ENCODE results near the gene FKBP10.
"Not testable (repeated sequence)": the region's sequence is repeated elsewhere in the genome, so short reads cannot be mapped to it uniquely, and the experiment has no call there.

FKBP10 gene

DNA sequence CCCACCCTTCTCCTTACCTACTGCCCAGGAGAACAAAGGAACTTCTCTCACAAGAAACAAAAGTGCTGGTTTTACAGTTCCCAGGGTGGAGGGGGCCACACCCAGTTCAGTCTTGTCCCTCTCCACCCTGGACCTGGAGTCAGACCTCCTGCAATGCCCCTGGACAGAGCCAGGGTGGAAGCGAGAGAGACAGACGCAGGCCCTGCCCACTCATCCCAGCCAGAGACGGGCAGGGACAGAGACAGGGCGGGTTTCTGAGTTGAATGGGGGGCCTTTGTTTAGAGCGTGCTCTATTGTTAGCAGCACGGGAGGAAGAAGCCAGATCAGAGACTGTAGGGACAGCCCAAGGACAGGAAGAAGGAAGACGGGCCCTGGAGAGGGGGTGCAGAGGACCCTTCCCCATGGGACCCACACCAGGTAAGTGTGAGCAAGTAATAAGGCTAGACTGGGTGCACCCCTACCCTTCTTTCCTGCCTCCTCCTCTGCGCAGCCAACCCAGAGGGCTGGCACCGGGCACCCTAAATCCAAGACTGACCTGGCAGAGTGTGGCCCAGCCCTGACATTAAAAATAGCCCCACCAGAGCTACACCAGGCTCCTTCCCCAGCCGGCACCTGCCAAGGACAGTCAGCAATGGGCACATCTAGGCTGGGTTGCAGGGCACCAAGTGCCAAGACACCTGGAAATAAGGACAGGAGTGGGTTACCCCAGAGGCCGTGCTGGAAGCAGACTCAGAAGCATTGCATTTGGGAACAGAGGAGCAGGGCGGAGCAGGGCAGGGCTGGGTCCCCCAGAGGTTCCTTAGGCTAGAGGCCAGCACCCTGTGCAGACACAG lies 37.2 kb upstream of the FKBP10 start:
- TF ChIP-seq, protein P1, sequence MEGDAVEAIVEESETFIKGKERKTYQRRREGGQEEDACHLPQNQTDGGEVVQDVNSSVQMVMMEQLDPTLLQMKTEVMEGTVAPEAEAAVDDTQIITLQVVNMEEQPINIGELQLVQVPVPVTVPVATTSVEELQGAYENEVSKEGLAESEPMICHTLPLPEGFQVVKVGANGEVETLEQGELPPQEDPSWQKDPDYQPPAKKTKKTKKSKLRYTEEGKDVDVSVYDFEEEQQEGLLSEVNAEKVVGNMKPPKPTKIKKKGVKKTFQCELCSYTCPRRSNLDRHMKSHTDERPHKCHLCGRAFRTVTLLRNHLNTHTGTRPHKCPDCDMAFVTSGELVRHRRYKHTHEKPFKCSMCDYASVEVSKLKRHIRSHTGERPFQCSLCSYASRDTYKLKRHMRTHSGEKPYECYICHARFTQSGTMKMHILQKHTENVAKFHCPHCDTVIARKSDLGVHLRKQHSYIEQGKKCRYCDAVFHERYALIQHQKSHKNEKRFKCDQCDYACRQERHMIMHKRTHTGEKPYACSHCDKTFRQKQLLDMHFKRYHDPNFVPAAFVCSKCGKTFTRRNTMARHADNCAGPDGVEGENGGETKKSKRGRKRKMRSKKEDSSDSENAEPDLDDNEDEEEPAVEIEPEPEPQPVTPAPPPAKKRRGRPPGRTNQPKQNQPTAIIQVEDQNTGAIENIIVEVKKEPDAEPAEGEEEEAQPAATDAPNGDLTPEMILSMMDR (IDR thresholded peaks at IDR 0.05; ENCODE audit: low read depth, low read length): no peak
- no peak for DNase-seq (ENCODE audit: extremely low read depth, low read depth)

DNA sequence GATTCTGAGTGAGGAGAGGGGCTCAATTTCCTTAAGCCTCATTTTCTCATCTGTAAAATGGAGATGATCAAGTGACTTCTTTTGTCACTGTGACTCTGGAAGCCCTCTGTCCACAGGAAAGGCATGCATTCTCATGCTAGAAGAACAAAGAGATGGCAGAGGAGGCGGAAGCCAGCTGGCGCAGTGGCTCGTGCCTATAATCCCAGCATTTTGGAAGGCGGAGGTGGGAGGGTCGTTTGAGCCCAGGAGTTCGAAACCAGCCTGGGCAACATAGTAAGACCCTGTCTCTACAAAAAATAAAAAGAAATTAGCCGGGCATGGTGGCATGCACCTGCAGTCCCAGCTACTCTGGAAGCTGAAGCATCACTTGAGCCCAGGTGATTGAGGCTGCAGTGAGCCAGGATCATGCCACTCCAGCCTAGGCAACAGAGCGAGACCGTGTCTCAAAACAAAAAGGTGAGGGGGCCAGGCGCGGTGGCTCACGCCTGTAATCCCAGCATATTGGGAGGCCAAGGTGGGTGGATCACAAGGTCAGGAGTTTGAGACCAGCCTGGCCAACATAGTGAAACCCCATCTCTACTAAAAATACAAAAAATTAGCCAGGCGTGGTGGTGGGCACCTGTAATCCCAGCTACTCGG lies 36.4 kb upstream of the FKBP10 start:
- DNase-seq (ENCODE audit: extremely low read depth, low read depth): not testable (repeated sequence)

DNA sequence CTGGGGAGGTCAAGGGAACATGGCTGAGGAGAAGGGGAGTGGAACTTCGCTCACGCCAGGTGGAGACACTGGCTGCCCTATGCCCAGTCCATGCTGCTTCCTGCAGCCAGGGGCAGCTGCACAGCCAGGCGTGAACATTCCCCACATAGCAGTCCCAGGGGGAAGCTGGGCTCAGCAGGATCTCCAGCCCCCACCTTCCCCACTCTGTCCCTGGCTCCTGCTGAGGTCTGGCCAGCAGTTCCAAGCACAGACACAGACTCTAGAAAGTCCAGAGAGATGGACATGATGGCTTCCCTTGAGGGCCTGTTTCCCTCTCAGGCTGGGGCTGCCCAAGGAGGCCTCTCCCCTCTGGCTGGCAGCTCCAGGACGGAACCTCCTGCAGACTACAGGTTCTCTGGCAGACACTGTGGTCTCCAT lies 35.6 kb upstream of the FKBP10 start:
- no peak for DNase-seq (ENCODE audit: extremely low read depth, low read depth)
- TF ChIP-seq, protein P1 (IDR thresholded peaks at IDR 0.05; ENCODE audit: low read depth, low read length): no peak

DNA sequence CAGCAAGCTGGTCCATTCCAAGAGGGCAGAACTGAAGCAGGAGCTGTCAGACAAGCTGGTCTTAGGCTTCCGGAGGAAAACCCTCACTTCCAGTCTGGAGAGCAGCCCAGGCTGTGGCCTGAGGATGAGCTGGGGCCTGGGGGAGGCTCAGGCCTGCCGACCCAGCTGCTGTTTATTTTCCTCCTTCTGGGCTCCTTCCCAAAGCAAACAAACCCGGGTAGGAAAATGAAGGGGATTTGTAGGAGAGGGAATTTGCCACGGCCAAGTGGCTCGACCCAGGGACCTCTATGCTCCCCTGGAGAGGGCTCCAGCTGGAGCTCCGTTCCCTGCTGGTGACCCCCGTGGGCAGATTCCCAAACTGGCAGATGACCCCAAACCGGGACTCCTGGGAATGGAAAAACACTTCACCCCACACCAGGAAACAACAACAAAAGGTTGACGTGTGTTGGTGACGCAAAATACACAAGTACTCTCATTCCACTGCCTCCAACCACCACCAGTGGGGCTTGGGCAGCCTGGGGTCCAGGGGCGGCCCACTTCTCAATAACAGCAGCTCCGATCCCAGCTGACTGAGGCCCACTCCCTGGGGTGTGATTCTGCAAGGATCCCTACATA lies 35.1 kb upstream of the FKBP10 start:
- DNase-seq (ENCODE audit: extremely low read depth, low read depth): peak; percentile 69
- TF ChIP-seq, protein P1 (IDR thresholded peaks at IDR 0.05; ENCODE audit: low read depth, low read length): no peak

DNA sequence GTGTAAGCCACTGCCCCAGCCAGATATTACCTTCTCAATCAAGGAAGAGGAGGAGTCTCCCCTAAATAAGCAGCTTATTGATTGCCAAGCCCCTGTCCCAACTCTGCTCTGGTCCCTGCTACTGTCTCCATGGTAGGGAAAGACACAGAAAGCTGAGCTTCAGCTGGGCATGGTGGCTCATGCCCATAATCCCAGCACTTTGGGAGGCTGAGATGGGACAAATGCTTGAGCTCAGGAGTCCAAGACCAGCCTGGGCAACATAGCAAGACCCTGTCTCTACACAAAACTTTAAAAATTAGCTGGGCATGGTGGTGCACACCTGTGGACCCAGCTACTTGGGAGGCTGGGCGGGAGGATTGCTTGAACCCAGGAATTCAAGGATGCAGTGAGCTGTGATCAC lies 32.9 kb upstream of the FKBP10 start:
- TF ChIP-seq, protein P1 (IDR thresholded peaks at IDR 0.05; ENCODE audit: low read depth, low read length): no peak
- DNase-seq (ENCODE audit: extremely low read depth, low read depth): no peak

DNA sequence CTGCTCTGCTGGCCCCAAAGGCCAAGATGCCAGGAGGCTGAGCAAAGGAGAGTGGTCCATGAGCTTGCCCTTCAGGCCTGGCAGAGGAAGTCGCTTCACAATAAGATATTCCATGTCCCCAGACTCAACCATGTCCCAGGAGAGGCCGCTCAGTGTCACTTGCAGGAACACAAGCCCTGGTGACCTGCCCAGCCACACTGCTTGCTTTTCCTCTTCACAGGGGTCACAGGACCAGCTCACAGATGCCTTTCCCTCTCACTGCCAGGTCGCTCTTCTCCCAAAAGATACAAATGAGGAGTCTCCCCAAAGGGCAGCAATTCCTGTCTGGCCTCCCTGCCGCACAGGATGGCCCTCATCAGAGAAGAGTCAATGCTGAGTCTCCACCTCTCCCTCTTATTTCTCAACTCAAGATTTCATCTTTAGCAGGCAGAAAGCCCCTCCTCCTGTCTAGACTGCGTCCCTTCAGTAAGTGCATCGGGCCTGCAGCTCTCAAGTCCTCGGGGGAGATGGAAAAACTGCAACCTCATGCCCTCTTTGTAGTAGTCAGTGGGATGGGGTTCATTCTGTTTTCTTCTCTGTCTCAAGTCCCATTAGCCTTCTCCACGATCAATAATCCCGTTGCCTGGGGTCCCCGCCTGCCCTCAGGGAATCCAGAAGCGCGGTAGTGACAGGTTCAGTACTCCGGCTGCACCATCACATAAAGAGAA lies 31.2 kb upstream of the FKBP10 start:
- no peak for DNase-seq (ENCODE audit: extremely low read depth, low read depth)
- TF ChIP-seq, protein P1 (IDR thresholded peaks at IDR 0.05; ENCODE audit: low read depth, low read length): no peak

DNA sequence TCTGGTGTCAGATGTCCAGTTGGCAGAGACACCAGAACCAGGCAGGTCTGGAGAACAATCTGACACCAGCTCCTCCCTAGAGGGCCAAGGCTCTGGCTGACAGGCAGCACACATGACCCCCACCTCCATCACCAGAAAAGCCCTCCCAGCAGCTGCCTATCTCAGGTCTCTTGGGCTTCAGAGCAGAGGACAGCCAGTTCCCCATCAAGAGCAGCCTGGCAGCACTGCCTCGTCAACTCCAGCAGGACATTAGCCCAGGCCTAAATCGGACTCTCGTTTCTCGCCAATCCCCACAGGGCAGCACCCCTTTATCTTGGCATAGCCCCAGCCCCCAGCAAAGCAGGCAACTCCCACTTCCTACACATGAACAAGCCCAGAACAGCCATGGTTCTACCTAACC lies 30.7 kb upstream of the FKBP10 start:
- no peak for DNase-seq (ENCODE audit: extremely low read depth, low read depth)
- TF ChIP-seq, protein P1 (IDR thresholded peaks at IDR 0.05; ENCODE audit: low read depth, low read length): no peak

All from AG09319 (cell line).